Measurements from ENCODE around the gene ZNF688.

DNA sequence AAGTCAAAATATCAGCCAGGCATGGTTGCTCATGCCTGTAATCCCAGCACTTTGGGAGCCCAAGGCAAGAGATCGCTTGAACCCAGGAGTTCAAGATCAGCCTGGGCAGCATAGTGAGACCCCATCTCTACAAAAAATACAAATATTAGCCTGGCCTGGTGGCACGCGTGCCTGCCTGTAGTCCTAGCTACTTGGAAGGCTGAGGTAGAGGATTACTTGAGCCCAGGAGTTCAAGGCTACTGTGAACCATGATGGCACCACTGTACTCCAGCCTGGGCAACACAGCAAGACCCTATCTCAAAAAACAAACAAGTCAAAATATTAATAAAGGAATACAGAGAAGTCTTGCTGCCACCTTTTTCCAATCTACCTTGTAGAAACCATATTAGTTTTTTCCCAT, 34.5 kb upstream of the ZNF688 start:
- no peak for TF ChIP-seq TEAD4 (IDR thresholded peaks at IDR 0.05; ENCODE audit: low read depth, low read length)
- no peak for TF ChIP-seq ATF2 (IDR thresholded peaks at IDR 0.05; ENCODE audit: low read length)
- TF ChIP-seq TBP (IDR thresholded peaks at IDR 0.05; ENCODE audit: low read depth, low read length) = no peak
- TF ChIP-seq SAP30 (IDR thresholded peaks at IDR 0.05; ENCODE audit: insufficient read depth, insufficient replicate concordance, low read length) = no peak
- TF ChIP-seq CTCF (IDR thresholded peaks at IDR 0.05; ENCODE audit: control extremely low read depth in 1 of 3, insufficient read depth in 1 of 3, low read depth in 1 of 3, low read length in 3 of 3) = no peak
- TF ChIP-seq GTF2F1 (IDR thresholded peaks at IDR 0.05; ENCODE audit: borderline replicate concordance, low read depth, low read length) = no peak
- TF ChIP-seq SUZ12 (IDR thresholded peaks at IDR 0.05; ENCODE audit: low read length) = no peak
- TF ChIP-seq POLR2A (IDR thresholded peaks at IDR 0.05; ENCODE audit: control extremely low read depth in 1 of 2, low read depth in 2 of 2, low read length in 2 of 2) = no peak
- no peak for TF ChIP-seq RBBP5 (IDR thresholded peaks at IDR 0.05; ENCODE audit: borderline replicate concordance, low read depth, low read length)
- no peak for TF ChIP-seq JUN (IDR thresholded peaks at IDR 0.05; ENCODE audit: low read depth, low read length)
- TF ChIP-seq JUND (IDR thresholded peaks at IDR 0.05; ENCODE audit: low read length) = no peak
- TF ChIP-seq, protein P1, sequence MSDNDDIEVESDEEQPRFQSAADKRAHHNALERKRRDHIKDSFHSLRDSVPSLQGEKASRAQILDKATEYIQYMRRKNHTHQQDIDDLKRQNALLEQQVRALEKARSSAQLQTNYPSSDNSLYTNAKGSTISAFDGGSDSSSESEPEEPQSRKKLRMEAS (IDR thresholded peaks at IDR 0.05) = no peak

Measured in H1 (cell line).